Esophagus muscularis mucosa (tissue), 4 donors: ENCODE results near the gene FBRS. TPM values are rescaled to one million over a fixed set of nuclear protein-coding genes. Genes with fewer than 3 reads are reported as not detected.
A peak's percentile ranks its signal among the peaks of the same experiment; 100 is the strongest.
"Not testable (repeated sequence)": the region's sequence is repeated elsewhere in the genome, so short reads cannot be mapped to it uniquely, and the experiment has no call there.

Experiments used
- DNase-seq: peaks from one replicate; pipeline ENCODE4 v3.0.0-alpha.2; 2017; ENCODE audit errors: extremely low spot score
- H3K27ac ChIP-seq, 4 donors: fragments of 200-600 bp; sonication (generic); replicated peaks in 1 of 4; 1 replicate in 3 of 4; 2 replicates in 1 of 4; pipeline ENCODE4 v1.5.1; 2016 to 2019; ENCODE audit warnings: mild to moderate bottlenecking in 1 of 4
- H3K27me3 ChIP-seq, 4 donors: fragments of 200-600 bp; sonication (generic); one replicate each; pipeline versions ENCODE4 v1.5.1 to v1.6.0; 2016 to 2019
- H3K36me3 ChIP-seq, 4 donors: fragments of 200-600 bp; sonication (generic); one replicate each; pipeline ENCODE4 v1.5.1; 2016 to 2019
- H3K4me1 ChIP-seq, 4 donors: fragments of 200-600 bp; sonication (generic); one replicate each; pipeline ENCODE4 v1.5.1; 2016 to 2019
- H3K4me3 ChIP-seq, 4 donors: fragments of 200-600 bp; sonication (generic); 1 replicate in 2 of 4; 2 replicates in 2 of 4; pipeline ENCODE4 v1.5.1; 2016 to 2019; ENCODE audit warnings: mild to moderate bottlenecking in 4 of 4, moderate library complexity in 1 of 4
- H3K9me3 ChIP-seq, 4 donors: fragments of 200-600 bp; sonication (generic); 1 replicate in 3 of 4; 2 replicates in 1 of 4; pipeline ENCODE4 v1.5.1; 2016 to 2019
- CTCF ChIP-seq, 3 experiments: fragments of 200-600 bp in 2 of 3; fragments of 450-650 bp in 1 of 3; sonication (generic) in 2 of 3; IDR thresholded peaks; one replicate each; pipeline ENCODE4 v1.5.1; 2017 to 2019; ENCODE audit warnings: antibody characterized with exemption in 3 of 3, mild to moderate bottlenecking in 2 of 3, moderate library complexity in 1 of 3
- EP300 ChIP-seq: sonication (generic); formaldehyde crosslinking; IDR thresholded peaks from one replicate; pipeline ENCODE4 v1.6.1; 2017; ENCODE audit warnings: antibody characterized with exemption
- POLR2A ChIP-seq: fragments of 450-650 bp; IDR thresholded peaks from one replicate; pipeline ENCODE4 v1.6.1; 2017; ENCODE audit warnings: antibody characterized with exemption, moderate library complexity, mild to moderate bottlenecking, low read depth
- POLR2AphosphoS5 ChIP-seq, 2 donors: sonication (generic); formaldehyde crosslinking; IDR thresholded peaks; one replicate each; pipeline ENCODE4 v1.6.1; 2017; ENCODE audit warnings: antibody characterized with exemption in 2 of 2
- WGBS: methylation state at CpG from one replicate; pipeline ENCODE4 v1.1.5; 2018; 5-methylcytosine and 5-hydroxymethylcytosine counted together
- intact Hi-C: fragments of 100-400 bp; cut with DNase I; formaldehyde crosslinking; loops from one replicate; pipeline ENCODE4 v1.15.1; 2023
- total RNA-seq, 4 donors: library from RNA; depleted of rRNA; stranded (reverse); fragments of >200 nt; gene quantifications; one replicate each; pipeline versions ENCODE4 v1.1.0 to v1.2.1, GENCODE V29; 2016

The FBRS gene
- total RNA-seq, 4 donors from 2014 or later: 26.2 to 63.4 (median 37.8) TPM

DNA sequence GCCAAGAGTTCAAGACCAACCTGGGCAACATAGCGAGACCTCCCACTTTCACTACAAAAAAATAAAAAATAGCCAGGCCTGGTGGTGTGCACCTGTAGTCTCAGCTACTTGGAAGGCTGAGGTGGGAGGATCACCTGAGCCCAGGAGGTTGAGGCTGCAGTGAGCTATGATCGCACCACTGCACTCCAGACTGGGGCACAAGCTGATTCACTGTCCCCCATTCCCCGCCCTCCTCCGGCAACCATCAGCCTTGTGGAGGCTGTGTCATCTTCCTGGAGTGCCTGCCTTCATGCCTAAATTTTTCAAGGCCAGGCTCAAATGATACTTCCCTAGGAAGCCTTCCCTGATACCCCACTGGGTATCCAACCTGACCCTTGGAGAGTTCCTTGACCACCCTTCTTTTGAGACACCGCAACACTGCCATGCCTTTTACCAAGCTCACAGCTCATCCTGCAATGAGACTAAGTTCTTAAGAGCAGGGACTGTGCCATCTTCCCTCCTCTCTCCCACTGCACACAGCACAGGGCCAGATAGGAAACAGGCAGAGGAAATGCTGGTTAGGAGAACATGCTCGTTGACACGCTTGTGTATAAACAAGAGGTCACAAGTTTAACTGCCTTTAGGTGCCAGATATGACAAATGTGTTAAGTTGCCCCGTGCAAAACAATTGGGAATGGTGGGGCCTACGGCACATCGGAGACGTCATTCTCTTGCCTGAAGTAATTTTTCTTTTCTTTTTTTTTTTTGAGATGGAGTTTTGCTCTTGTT lies 36.9 kb downstream of the FBRS start:
- Histone ChIP-seq H3K4me1 (peaks cover 16 to 31% (median 24%) of the 10 kb centered on the region in 4 donors), H3K4me3 (no peak overlapping the region), H3K27ac (no peak overlapping the region), H3K36me3 (peaks cover 0 to 4% (median 2%) of the 10 kb centered on the region in 4 donors), H3K27me3 (no peaks in the 10 kb centered on the region), H3K9me3 (no peaks in the 10 kb centered on the region)
- DNase-seq: no peak
- intact Hi-C loops: loop anchor here (5.0 to 10.0 kb wide), 2 partner anchors 33 to 260 kb away; partner anchors contain the start of gene DCTPP1
- WGBS: 79% methylated on average over 11 of the region's 11 CpGs
- TF ChIP-seq POLR2AphosphoS5 (IDR thresholded peaks at IDR 0.05) (no peak), EP300 (no peak), CTCF (IDR thresholded peaks at IDR 0.05) (no peak), POLR2A (no peak)

DNA sequence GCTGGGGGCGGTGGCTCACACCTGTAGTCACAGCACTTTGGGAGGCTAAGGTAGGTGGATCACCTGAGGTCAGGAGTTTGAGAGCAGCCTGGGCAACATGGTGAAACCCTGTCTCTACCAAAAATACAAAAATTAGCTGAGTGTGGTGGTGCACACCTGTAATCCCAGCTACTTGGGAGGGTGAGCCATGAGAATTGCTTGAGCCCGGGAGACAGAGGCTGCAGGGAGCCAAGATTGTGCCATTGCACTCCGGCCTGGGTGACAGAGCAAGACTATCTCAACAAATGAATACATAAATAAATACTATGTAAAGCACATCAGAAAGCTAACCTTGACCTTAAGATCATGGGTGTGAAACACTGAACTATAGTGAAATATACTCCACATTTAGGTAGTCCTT lies 38.4 kb downstream of the FBRS start:
- Histone ChIP-seq H3K36me3 (peaks cover 11 to 20% (median 16%) of the 10 kb centered on the region in 4 donors), H3K4me1 (peaks cover 27 to 39% (median 34%) of the 10 kb centered on the region in 4 donors)
- 92% methylated on average over 3 of the region's 3 CpGs for WGBS
- H3K27me3 ChIP-seq, DNase-seq, H3K4me3 ChIP-seq, H3K9me3 ChIP-seq, H3K27ac ChIP-seq: not testable (repeated sequence)
- intact Hi-C loops: loop anchor here (5.0 to 10.0 kb wide), 2 partner anchors 34 to 262 kb away; partner anchors contain the start of gene DCTPP1

DNA sequence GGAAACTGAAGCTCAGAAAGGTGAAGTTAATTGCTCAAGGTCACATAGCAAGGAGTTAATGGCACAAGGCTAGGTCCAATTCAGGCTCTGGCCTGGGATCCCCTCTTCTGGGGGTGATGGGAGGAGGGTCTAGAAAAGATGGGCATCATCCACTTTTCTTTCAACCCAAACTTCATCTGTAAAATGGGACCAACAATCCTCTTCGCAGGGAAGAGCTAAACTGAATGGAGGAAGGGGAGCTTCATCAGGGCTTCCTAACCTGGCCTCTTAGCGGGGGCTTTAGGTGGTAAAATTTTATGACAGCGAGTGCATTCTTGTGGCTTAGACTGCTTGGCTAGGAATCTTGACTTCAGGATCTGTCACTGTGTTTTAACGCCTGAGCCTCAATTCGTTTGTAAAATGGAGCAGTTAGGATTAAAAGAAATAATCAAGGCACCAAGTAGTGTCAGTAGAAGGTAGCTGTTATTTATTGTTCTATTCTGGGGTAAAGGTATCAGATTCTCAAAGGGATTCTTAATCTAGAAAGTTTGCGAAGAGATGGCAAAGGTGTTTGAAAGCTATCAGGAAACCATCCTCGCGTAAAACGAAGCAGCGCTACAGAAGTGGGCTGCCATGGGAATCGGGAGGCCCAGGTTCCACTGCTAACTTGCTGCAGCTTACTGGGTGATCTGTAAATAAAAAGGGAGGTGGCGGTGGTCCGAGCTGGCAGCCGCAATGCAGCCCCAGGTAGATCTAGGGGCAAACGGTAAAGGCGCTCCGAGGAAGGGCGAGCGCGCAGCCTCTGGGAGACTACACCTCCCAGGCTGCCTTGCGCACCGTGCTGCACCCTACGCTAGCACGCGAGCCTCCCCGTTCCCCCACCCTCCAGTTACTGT lies 39.3 kb downstream of the FBRS start:
- H3K9me3 ChIP-seq: no peaks in the 10 kb centered on the region
- H3K27me3 ChIP-seq: no peaks in the 10 kb centered on the region
- peaks cover 27 to 39% (median 34%) of the 10 kb centered on the region in 4 donors for H3K4me1 ChIP-seq
- H3K36me3 ChIP-seq: peaks cover 17 to 27% (median 24%) of the 10 kb centered on the region in 4 donors
- intact Hi-C loops: loop anchor here (5.0 to 10.0 kb wide), 2 partner anchors 35 to 263 kb away; partner anchors contain the start of gene DCTPP1
- DNase-seq: no peak
- H3K4me3 ChIP-seq: peak overlapping the region; percentile 88 to 100 (median 98)
- H3K27ac ChIP-seq: peak overlapping the region; percentile 98 to 100 (median 100)
- WGBS: 19% methylated on average over 23 of the region's 26 CpGs
- TF ChIP-seq EP300: no peak
- no peak for TF ChIP-seq CTCF (IDR thresholded peaks at IDR 0.05)
- TF ChIP-seq POLR2AphosphoS5 (IDR thresholded peaks at IDR 0.05): no peak
- TF ChIP-seq POLR2A: no peak

GRCh38 chr16:30698139-30698815 lies 40.0 kb downstream of the FBRS start:
- peak; percentile 99 for DNase-seq
- Histone ChIP-seq H3K27ac (peak overlapping the region; percentile 98 to 100 (median 100)), H3K4me3 (peak overlapping the region; percentile 88 to 100 (median 98)), H3K9me3 (no peaks in the 10 kb centered on the region), H3K27me3 (no peaks in the 10 kb centered on the region), H3K36me3 (peaks cover 24 to 35% (median 32%) of the 10 kb centered on the region in 4 donors), H3K4me1 (peaks cover 27 to 37% (median 34%) of the 10 kb centered on the region in 4 donors)
- intact Hi-C loops: loop anchor here (5.0 to 10.0 kb wide), 2 partner anchors 36 to 263 kb away; partner anchors contain the start of gene DCTPP1
- TF ChIP-seq POLR2A: peak; percentile 57
- no peak for TF ChIP-seq EP300
- TF ChIP-seq POLR2AphosphoS5 (IDR thresholded peaks at IDR 0.05): peak; percentile 92 to 93
- peak in 1 of 3 experiments; percentile 18 for TF ChIP-seq CTCF (IDR thresholded peaks at IDR 0.05)
- WGBS: 0% methylated on average over 27 of the region's 76 CpGs
